HG03575 (cell line): ENCODE measurements around the gene SRRT.
"Not testable (repeated sequence)": the region's sequence is repeated elsewhere in the genome, so short reads cannot be mapped to it uniquely, and the experiment has no call there.

Experiments used
- ATAC-seq: cut with Tn5 transposase; IDR thresholded peaks from one replicate; pipeline ENCODE4 v1.9.1; 2021; ENCODE audit not compliant: unreplicated experiment, insufficient number of reproducible peaks, low FRiP score; ENCODE audit errors: extremely low read depth

The SRRT gene

DNA sequence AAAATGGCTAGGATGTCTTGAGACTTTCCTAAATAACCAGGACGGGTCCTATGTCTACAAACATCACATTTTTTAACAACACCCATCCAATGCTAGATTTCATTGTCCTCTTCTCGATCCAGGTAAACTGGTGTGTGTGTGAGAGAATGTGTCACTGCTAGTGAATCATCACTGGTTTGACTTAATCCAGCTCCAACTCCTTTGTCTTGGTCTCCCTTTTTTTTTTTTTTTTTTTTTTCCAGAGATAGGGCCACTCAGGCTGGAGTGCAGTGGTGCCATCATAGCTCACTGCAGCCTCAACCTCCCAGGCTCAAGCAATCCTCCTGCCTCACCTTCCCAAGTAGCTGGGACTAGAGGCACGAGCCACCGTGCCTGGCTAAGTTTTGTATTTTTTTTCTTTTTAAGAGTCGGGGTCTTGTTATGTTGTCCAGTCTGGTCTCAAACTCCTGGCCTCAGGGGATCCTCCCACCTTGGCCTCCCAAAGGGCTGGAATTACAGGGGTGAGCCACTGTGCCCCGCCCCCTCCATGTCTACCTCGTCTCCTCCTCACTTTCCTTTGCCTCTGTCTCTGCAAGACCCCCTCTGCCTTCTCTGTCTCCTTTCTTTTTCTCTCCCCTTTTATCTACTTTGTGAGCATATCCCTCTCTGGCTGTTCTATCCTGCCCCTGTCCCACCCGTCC lies 16.8 kb downstream of the SRRT start:
- no peak for ATAC-seq

DNA sequence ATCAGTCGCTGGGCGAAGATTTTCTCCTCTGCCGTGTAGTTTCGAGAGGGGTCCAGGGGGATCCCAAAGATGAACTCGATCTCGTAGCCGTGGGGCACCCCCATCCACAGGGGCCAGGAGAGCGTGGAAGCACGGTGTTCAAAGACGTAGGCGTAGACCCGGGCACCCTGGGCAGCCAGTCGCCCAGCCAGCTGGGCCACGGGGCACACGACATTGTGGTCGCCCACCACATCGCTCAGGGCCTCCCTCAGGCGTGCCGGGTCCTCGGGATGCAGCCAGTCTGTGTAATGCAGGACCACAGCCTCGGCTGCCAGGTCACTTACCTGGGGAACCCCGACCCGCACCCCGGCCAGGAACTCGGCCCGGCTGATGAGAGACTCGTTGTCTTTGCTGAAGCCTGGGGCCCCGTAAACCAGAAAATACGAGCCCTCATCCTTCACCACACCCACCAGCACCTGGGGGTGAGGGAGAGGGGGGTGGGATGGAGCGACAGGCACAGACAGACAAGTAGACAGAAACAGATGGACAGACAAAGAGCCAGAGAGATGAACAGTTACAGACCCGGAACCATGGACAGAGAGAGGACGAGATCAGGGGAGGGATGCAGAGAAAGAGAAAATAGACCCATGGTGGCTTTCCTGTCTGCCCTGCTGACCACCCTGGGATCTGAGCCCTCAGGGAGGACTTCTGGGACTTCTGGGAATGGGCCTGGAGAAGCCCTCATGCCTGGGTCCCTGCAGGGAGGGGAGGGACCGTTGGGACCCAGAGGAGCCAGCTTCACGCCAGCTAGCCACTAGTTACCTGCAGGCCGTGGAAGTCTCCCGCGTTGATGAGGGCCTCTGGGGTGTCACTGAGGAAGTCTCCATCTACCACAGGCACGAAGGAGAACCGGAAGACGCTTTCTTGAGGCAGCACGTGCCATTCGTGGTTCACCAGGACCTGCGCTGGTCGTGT lies 17.7 kb downstream of the SRRT start:
- ATAC-seq: no peak

DNA sequence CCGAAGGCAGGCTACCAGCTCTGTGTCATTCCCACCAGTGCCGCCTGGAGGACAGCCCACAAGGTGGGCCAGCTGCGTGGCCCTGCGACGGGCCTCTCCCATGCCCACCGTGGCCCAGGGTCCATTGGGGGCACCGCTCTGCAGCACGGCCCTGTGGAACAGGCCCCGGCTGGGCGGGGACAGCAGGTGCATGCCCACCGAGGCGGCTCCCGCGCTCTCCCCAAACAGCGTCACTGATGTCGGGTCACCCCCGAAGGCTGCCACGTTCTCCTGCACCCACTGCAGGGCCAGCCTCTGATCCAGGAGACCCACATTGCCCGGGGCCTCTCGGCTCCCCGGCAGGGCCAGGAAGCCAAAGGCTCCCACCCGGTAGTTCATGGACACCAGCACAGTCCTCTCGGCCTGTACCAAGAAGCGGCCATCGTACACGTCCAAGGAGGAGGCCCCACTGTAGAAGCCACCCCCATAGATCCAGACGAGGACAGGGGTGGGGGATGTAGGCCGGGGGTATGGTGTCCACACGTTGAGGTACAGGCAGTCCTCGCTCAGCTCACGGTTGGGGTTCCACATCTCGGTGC lies 18.5 kb downstream of the SRRT start:
- ATAC-seq: no peak

DNA sequence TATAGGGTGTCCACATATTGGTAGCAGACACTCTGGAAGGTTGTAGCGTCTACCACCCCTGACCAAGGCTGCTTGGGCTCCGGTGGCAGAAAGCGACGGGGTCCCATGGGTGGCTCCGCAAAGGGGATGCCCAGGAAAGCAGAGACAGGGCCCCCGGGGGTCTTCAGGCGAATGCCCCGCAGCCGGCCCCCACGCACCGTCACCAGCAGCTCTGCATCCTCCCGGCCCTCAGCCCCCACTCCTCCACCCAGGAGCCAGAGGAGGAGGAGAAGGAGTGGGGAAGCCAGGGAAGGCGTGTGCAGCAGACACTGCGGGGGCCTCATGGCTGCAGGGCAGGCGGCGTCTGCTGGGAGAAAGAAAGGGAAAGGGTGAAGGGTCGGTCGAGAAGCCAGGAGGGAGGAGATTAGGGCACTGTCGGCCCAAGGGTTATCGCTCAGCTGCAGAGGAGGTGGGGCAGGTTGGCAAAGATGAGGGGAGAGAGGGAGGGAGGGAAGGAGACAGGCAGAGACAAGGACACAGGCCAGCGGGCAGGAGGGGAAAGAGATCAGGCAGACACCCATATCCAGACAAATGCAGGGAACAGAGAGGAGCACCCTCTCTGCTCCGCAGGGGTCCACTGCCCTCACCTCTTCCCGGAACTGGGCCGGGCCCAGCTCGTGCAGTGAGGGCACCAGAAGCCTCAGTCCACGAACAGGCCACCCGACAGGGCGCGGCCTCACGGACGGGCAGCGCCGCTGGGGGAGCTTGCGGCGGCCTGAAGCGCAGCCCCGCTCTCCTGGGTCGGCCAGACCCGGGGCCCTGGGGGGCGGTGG lies 19.2 kb downstream of the SRRT start:
- no peak for ATAC-seq

DNA sequence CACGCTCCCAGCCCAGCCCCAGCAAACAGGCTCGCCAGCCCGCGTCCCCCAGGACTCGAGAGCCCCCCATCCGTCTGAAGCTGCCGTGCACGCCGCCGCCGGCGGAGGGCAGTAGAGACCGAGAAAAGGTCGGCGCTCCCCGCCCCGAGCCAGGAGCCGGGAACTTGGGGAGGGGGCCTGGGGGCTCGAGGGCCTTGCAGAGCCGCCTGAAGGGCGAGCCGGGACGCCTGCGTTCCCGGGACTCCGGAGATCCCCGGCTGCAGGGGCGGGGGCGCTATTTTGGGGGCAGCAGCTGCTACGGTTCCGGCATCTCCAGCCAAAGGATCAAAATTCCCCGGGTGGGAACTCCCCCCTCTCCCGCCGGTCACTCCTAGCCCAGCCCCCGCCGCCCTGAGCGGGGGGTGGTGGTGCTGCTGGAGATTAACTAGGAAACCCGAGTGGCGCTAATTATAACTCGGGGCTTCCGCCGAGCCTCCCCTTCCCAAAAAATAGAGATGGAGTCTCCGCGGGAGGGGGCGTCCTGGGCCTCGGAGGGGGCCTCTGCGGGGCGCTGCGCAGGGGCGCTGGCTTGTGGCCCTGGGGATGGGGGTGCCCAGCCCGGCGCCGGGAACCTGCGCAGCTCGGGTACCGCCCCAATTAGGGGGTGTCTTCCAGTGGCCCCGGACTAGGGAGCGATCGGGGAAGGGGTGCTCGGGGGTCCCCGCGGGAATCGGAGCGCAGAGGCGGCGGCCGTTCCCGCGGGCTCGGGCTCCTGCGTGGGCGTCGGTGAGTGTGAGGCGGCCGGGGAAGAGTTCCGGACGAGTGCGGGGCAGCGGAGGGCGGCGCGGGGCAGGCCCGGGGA lies 20.2 kb downstream of the SRRT start:
- ATAC-seq: no peak

DNA sequence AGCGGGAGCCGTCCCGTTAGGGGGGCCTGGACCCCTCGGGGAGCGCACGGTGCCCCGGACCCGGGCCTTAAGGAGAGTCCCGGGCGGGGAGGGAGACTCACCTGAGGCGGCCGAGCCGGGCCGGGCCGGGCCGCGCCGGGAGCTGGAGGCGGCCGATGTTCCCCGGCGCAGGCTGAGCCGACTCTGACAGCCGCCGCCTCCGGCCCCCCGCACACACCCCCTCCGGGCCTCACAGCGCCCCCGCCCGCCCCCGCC lies 20.7 kb downstream of the SRRT start, which contains the start of gene ACHE:
ACHE (minus strand) TSS at position 188 of the 255 bp plus-strand sequence. CDS start 1,656 bp downstream, outside the sequence.
- no peak for ATAC-seq

DNA sequence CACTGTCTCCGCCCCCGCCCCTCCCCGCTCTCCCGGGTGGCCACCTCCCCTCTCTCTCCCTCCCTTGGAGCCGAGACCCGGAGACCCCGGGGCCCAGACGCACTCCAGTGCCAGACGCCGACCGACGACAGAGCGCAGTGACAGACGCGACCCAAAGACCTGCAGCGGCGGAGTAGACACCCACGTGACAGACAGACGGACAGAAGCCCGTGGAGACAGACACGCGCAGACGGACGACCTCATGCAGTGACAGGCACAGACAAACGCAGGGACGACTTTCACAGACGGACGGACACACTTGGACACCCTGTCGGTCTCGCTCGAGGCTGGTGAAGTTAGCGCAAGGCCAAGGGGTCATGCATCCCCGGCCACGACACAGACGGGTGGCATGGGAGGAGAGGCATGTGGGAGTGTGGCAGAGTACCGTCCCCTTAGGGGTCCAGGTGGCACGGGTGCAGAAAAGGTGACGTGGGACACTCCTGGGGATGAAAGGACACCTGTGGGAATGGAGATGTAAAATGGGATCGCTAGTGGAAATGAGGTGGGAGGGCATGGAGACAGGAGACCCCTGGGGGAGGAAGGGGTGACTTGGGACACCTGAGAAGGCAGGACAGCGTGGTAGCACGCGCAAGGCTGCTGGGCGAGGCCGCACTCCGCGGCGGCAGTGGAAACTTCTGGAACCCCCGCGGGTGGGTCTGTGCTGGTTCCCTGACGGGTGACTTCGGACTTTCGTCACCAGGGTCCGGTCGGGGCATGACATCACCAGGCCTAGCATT lies 21.2 kb downstream of the SRRT start:
- ATAC-seq: no peak

DNA sequence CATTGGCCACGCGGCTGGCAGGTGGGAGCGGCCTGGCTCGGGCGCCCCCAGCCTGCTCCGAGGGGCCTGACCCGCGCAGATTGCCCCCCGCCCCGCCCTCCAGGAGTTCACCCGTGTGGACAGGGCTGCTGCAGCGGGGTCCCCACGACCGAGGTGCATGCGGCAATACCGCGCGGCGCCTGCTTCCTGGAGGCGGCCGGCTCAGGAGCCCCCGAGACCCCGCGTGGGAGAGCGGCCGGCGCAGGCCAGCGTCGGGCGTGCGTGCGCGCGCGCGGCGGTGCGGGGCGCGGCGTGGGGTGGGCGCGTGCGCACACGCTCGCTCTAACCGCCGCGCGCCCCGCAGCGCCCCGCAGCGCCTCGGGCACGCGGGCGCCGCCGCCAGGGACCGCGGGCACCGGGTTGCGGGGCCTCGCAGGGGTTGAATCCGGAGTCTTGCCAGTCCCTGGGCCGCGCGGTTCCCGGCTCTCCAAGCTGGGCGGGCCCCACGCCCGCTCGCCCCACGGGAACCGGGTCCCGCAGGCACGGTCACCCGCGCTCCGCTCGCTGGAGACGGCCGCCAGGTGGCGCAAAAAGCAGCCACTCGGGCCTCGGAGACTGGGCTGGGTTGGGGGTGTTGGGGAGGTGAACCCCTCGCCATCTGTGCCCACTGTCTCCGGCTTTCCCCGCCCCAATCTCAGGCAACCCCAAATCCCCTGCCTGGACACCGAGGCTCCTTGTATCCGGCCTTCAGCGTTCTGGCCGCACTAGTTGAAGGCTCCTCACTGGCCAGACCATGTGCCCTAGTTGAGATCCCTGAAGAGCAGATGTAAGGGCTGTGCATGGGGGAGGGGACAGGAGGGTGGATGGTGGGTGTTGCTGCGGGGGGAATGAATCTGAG lies 22.1 kb downstream of the SRRT start:
- no peak for ATAC-seq

DNA sequence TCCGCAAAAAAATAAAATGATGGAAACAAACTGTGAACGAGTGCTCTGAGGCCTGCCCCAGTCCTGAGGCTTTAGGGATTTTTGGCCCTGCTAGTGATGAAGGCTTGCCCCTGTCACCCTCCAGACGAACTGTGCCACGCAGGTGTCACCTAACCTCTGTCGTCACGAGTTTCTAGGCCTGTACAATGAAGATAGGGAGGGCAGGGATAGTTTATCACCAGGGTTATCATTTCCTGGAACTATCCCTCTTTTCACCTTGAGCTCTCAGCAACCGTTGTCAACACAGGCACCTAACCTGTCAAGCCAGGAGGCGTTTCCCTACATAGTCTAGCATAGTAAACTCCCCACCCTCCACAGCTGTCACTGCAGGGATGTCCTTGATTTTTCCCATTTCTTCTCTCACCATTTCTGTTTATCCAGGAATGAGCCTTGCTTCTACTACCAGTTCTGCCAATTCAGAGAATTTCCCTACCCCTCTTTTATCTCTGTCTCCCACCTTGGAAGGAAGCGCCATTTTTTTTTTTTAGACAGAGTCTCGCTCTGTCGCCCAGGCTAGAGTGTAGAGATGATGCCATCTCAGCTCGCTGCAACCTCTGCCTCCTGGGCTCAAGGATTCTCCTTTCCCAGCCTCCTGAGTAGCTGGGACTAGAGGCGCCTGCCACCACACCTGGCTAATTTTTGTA lies 23.0 kb downstream of the SRRT start:
- no peak for ATAC-seq

DNA sequence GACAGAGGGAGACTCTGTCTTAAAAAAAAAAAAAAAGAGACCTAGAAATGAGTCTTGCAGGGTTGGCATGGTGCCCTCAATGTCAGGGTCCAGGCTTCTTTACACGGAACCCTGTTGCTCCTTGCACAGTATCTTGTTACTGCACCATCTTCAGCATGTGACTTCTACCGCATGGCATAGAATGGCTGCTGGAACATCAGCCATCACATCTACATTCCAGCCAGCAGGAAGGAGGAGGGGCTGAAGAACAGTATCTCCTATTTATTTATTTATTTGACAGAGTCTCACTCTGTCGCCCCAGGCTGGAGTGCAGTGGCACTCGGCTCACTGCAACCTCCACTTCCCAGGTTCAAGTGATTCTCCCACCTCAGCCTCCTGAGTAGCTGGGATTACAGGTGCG lies 24.5 kb downstream of the SRRT start:
- no peak for ATAC-seq

DNA sequence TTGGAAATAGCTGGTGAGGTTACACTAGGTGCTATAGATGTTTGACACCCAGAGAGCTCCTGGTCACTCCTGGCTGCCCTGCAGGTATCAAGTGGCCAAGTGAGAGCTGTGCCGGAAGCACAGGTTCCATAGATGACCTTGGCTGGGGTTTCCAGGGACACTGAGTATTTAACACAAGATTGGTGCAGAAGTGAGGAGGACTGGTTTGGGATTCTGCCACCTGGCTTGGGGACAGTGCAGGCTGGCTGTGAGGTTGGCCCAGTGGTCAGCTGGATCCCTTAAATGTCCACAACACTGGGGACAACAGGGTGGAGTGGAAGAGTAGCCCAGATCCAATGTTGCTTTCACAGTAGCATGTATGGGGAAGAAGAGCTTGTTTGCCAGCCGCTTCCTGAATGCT lies 26.1 kb downstream of the SRRT start:
- no peak for ATAC-seq

DNA sequence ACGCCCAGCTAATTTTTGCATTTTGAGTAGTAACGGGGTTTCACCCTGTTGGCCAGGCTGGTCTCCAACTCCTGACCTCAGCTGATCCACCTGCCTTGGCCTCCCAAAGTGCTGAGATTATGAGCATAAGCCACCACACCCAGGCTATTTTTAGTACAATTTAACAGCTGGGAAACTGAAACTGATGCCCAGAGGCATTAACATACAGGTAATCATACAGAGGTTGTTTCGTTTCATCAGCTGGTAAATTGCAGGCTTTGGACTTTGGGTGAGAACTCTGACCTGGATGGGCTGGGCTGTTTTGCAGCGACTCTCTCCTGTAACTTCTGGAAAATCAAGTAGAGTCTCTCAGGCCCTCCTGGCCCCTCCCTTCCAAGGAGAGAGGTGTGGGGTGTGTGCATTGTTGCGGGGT lies 27.0 kb downstream of the SRRT start:
- no peak for ATAC-seq

DNA sequence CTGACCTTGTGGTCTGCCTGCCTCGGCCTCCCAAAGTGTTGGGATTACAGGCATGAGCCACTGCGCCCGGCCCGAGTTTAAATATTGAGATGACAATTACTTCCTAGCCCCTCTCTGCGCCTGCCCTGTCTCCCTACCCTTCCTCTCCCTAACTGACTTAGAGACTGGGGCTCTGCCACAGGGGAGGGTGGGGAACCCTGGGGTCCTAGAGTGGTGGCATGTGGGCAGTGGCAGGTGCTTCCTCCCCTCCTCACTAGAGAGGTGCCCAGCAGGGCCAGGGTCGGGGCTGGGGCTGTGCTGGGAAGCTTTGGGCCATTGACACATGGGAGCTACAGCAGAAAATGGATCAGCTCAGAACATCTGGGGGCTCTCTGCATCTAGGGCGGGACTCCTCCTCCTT lies 27.7 kb downstream of the SRRT start:
- no peak for ATAC-seq

DNA sequence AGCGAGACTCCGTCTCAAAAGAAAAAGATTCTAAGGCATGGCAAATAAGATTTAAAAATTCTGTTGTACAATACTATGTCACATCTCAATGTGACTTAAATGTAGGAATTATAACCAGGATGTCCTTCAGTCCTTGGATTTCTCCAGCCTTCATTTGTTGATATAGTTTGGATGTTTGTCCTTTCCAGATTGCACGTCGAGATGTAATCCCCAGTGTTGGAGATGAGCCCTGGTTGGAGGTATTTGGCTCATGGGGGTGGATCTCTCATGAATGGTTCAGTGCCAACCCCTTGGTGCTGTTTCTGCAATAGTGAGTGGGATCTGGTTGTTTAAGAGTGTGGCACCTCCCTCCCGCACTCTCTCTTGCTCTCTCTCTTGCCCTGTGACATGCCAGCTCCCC lies 33.6 kb downstream of the SRRT start:
- no peak for ATAC-seq

DNA sequence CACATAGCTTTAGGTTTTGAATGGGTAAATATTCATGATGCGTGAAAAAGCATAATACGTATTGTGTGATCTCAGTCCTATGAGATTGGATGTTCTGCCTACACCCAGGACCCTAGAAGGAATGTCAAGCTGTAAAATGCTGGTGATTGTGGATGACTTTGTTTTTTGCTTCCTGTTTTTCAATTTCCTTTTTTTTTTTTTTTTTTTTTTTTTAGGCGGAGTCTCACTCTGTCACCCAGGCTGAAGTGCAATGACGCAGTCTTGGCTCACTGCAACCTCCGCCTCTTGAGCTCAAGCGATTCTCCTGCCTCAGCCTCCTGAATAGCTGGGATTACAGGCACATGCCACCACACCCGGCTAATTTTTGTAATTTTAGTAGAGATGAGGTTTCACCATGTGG lies 35.5 kb downstream of the SRRT start:
- not testable (repeated sequence) for ATAC-seq

DNA sequence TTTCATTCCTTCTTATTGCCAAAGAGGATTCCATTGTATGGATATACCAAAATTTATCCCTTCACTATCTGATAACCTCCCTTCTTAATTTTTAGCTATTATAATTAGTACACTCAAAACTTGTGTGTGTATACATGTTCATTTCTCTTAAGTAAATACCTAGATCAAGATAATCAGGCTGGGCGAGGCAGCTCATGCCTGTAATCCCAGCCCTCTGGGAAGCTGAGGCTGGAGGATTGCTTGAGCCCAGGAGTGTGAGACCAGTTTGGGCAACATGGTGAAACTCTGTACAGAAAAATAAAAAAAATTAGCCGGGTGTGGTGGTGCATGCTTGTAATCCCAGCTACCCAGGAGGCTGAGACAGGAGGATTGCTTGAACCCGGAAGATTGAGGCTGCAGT lies 36.6 kb downstream of the SRRT start:
- ATAC-seq: no peak
